HepG2 (cell line): ENCODE results near the gene COL8A2. TPM values are rescaled to one million over a fixed set of nuclear protein-coding genes. Genes with fewer than 3 reads are reported as not detected.

Source experiments
- CBX2 ChIP-seq, 2 experiments: fragments of 200-600 bp in 1 of 2; sonication (generic); formaldehyde crosslinking in 1 of 2; IDR thresholded peaks; 2 replicates each; pipeline versions ENCODE4 v1.7.0 to v1.8.1; 2018 to 2022; ENCODE audit warnings: low read depth in 2 of 2, low read length in 1 of 2, mild to moderate bottlenecking in 1 of 2, missing genetic modification reagents in 1 of 2
- EED ChIP-seq: sonication (generic); formaldehyde crosslinking; IDR thresholded peaks from 2 replicates; pipeline ENCODE4 v1.5.0; 2020; ENCODE audit warnings: mild to moderate bottlenecking, missing genetic modification reagents
- FOXM1 ChIP-seq: sonication (generic); formaldehyde crosslinking; IDR thresholded peaks from 2 replicates; pipeline ENCODE4 v1.5.0; 2020; ENCODE audit warnings: missing genetic modification reagents
- HDAC2 ChIP-seq: sonication (generic); formaldehyde crosslinking; IDR thresholded peaks from 2 replicates; pipeline ENCODE4 v1.4.0; 2020; ENCODE audit warnings: missing genetic modification reagents
- HIVEP1 ChIP-seq: sonication (generic); formaldehyde crosslinking; IDR thresholded peaks from 2 replicates; pipeline ENCODE4 v1.4.0; 2020; ENCODE audit warnings: mild to moderate bottlenecking, missing genetic modification reagents
- HOXA3 ChIP-seq: sonication (generic); formaldehyde crosslinking; IDR thresholded peaks from 2 replicates; pipeline ENCODE4 v1.5.0; 2020; ENCODE audit warnings: missing genetic modification reagents
- JDP2 ChIP-seq: sonication (generic); formaldehyde crosslinking; IDR thresholded peaks from 2 replicates; pipeline ENCODE4 v1.8.1; 2022; ENCODE audit warnings: missing genetic modification reagents, borderline replicate concordance
- KMT2A ChIP-seq: sonication (generic); formaldehyde crosslinking; IDR thresholded peaks from 2 replicates; pipeline ENCODE4 v1.4.0; 2020; ENCODE audit warnings: missing genetic modification reagents
- MNT ChIP-seq: fragments of 450-650 bp; IDR thresholded peaks from 2 replicates; pipeline ENCODE4 v1.6.1; 2016
- MZF1 ChIP-seq: sonication (generic); formaldehyde crosslinking; IDR thresholded peaks from 2 replicates; pipeline ENCODE4 v1.8.1; 2023; ENCODE audit warnings: mild to moderate bottlenecking, missing genetic modification reagents, borderline replicate concordance
- SAP130 ChIP-seq: IDR thresholded peaks from 2 replicates; pipeline ENCODE4 v1.6.1; 2016; ENCODE audit warnings: low read depth
- SP1 ChIP-seq, 2 experiments: fragments of 450-650 bp in 1 of 2; sonication (generic) in 1 of 2; formaldehyde crosslinking in 1 of 2; IDR thresholded peaks; 2 replicates each; pipeline versions ENCODE4 v1.4.0 to v1.6.1; 2016 to 2020; ENCODE audit warnings: missing genetic modification reagents in 1 of 2
- SP140L ChIP-seq: sonication (generic); formaldehyde crosslinking; IDR thresholded peaks from 2 replicates; pipeline ENCODE4 v1.4.0; 2020; ENCODE audit warnings: missing genetic modification reagents, borderline replicate concordance
- TCF7L2 ChIP-seq: IDR thresholded peaks from 2 replicates; pipeline ENCODE4 v1.6.1; 2011; ENCODE audit warnings: mild to moderate bottlenecking, low read depth, low read length, moderate library complexity
- THAP11 ChIP-seq: IDR thresholded peaks from 2 replicates; pipeline ENCODE4 v1.6.1; 2016; ENCODE audit warnings: missing biosample characterization, missing genetic modification reagents
- YEATS2 ChIP-seq: sonication (generic); formaldehyde crosslinking; IDR thresholded peaks from 2 replicates; pipeline ENCODE4 v1.4.0; 2020; ENCODE audit warnings: missing genetic modification reagents, borderline replicate concordance
- ZMAT3 ChIP-seq: sonication (generic); formaldehyde crosslinking; conservative IDR thresholded peaks from 2 replicates; pipeline ENCODE4 v1.7.0; 2021; ENCODE audit warnings: missing genetic modification reagents
- ZNF138 ChIP-seq: sonication (generic); formaldehyde crosslinking; IDR thresholded peaks from 2 replicates; pipeline ENCODE4 v1.5.0; 2020; ENCODE audit warnings: mild to moderate bottlenecking, low read depth, missing genetic modification reagents
- ZNF24 ChIP-seq: fragments of 450-650 bp; IDR thresholded peaks from 2 replicates; pipeline ENCODE4 v1.6.1; 2017; ENCODE audit warnings: antibody characterized with exemption, mild to moderate bottlenecking
- ZNF343 ChIP-seq: sonication (generic); formaldehyde crosslinking; IDR thresholded peaks from 2 replicates; pipeline ENCODE4 v1.4.0; 2020; ENCODE audit warnings: mild to moderate bottlenecking, missing genetic modification reagents
- ZNF430 ChIP-seq: sonication (generic); formaldehyde crosslinking; IDR thresholded peaks from 2 replicates; pipeline ENCODE4 v1.9.0; 2021; ENCODE audit warnings: mild to moderate bottlenecking, missing genetic modification reagents
- ZNF496 ChIP-seq: sonication (generic); formaldehyde crosslinking; IDR thresholded peaks from 2 replicates; pipeline ENCODE4 v1.8.1; 2023; ENCODE audit warnings: mild to moderate bottlenecking, moderate library complexity, missing genetic modification reagents; ENCODE audit not compliant: insufficient replicate concordance
- ZNF549 ChIP-seq: sonication (generic); formaldehyde crosslinking; IDR thresholded peaks from 2 replicates; pipeline ENCODE4 v1.5.0; 2020; ENCODE audit warnings: missing genetic modification reagents
- ZNF552 ChIP-seq: sonication (generic); formaldehyde crosslinking; IDR thresholded peaks from 2 replicates; pipeline ENCODE4 v1.9.0; 2022; ENCODE audit warnings: missing genetic modification reagents, mild to moderate bottlenecking, borderline replicate concordance
- ZNF776 ChIP-seq: sonication (generic); formaldehyde crosslinking; IDR thresholded peaks from 2 replicates; pipeline ENCODE4 v1.4.0; 2020; ENCODE audit warnings: mild to moderate bottlenecking, missing genetic modification reagents
- polyA plus RNA-seq, 8 experiments: library from polyadenylated mRNA; depleted of rRNA in 3 of 8; stranded (reverse) in 7 of 8; unstranded in 1 of 8; fragments of >200 nt; fragmentation: Illumina TruSeq in 4 of 8; extraction: Trizol in 4 of 8; gene quantifications; 2 replicates each; pipeline versions ENCODE4 v1.2.1 to v1.2.3, GENCODE V29; 2011 to 2016; ENCODE audit warnings: low read depth in 4 of 8, missing spikeins in 1 of 8, mixed read lengths in 1 of 8; ENCODE audit not compliant: insufficient read depth in 1 of 8
- total RNA-seq, 5 experiments: library from RNA; depleted of rRNA; stranded (reverse); fragments of >200 nt; fragmentation: Illumina TruSeq; extraction: Trizol; gene quantifications; 2 replicates each; pipeline ENCODE4 v1.2.3, GENCODE V29; 2016; ENCODE audit warnings: low read depth in 1 of 5
- TF ChIP-seq, protein P1 (sequence below): sonication (generic); formaldehyde crosslinking; IDR thresholded peaks from 2 replicates; pipeline ENCODE4 v1.5.1; 2020; ENCODE audit warnings: missing genetic modification reagents, mild to moderate bottlenecking, borderline replicate concordance
- TF ChIP-seq, protein P2 (sequence below): fragments of 450-650 bp; IDR thresholded peaks from 2 replicates; pipeline ENCODE4 v1.6.1; 2017

Gene COL8A2
- total and polyA plus RNA-seq, 2 of the 13 experiments (the other 11 are each of a cell fraction or from before 2014, with no cell fraction given), result 0.13 to 0.24 TPM

- TF ChIP-seq, protein P1, sequence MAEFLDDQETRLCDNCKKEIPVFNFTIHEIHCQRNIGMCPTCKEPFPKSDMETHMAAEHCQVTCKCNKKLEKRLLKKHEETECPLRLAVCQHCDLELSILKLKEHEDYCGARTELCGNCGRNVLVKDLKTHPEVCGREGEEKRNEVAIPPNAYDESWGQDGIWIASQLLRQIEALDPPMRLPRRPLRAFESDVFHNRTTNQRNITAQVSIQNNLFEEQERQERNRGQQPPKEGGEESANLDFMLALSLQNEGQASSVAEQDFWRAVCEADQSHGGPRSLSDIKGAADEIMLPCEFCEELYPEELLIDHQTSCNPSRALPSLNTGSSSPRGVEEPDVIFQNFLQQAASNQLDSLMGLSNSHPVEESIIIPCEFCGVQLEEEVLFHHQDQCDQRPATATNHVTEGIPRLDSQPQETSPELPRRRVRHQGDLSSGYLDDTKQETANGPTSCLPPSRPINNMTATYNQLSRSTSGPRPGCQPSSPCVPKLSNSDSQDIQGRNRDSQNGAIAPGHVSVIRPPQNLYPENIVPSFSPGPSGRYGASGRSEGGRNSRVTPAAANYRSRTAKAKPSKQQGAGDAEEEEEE (CRISPR knock-in tag), result no peak; the same call in 1 of the 2 replicates
- TF ChIP-seq, protein P2, sequence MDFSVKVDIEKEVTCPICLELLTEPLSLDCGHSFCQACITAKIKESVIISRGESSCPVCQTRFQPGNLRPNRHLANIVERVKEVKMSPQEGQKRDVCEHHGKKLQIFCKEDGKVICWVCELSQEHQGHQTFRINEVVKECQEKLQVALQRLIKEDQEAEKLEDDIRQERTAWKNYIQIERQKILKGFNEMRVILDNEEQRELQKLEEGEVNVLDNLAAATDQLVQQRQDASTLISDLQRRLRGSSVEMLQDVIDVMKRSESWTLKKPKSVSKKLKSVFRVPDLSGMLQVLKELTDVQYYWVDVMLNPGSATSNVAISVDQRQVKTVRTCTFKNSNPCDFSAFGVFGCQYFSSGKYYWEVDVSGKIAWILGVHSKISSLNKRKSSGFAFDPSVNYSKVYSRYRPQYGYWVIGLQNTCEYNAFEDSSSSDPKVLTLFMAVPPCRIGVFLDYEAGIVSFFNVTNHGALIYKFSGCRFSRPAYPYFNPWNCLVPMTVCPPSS, result no peak
- peak; percentile 61 for TF ChIP-seq MNT
- no peak for TF ChIP-seq FOXM1 (CRISPR knock-in tag)
- no peak for TF ChIP-seq JDP2 (CRISPR knock-in tag)
- no peak for TF ChIP-seq ZNF138 (CRISPR knock-in tag)
- TF ChIP-seq ZNF24, result no peak
- TF ChIP-seq HIVEP1, result 0 out of 2 replicates have a peak, but pooled peaks have one; percentile 21
- peak; percentile 59; the same call in 1 of the 2 replicates for TF ChIP-seq HDAC2 (CRISPR knock-in tag)
- peak; percentile 99 for TF ChIP-seq THAP11 (CRISPR knock-in tag)
- TF ChIP-seq MZF1 (CRISPR knock-in tag), result no peak
- peak; percentile 59; the same call in 1 of the 2 replicates for TF ChIP-seq ZNF430 (CRISPR knock-in tag)
- TF ChIP-seq ZNF549 (CRISPR knock-in tag), result no peak
- TF ChIP-seq ZNF496 (CRISPR knock-in tag), result no peak
- no peak for TF ChIP-seq EED
- peak; percentile 75; the same call in 1 of the 2 replicates for TF ChIP-seq YEATS2
- peak; percentile 70; the same call in 1 of the 2 replicates for TF ChIP-seq ZNF343
- TF ChIP-seq ZNF552 (CRISPR knock-in tag), result no peak; the same call in 1 of the 2 replicates
- TF ChIP-seq TCF7L2, result no peak
- peak; percentile 81; the same call in 1 of the 2 replicates for TF ChIP-seq HOXA3 (CRISPR knock-in tag)
- peak; percentile 54 for TF ChIP-seq ZMAT3
- peak; percentile 85 for TF ChIP-seq SAP130 (CRISPR knock-in tag)
- TF ChIP-seq CBX2 (IDR thresholded peaks at IDR 0.05; ENCODE audit: low read depth, low read length), result no peak
- no peak for TF ChIP-seq CBX2 (CRISPR knock-in tag; IDR thresholded peaks at IDR 0.05; ENCODE audit: low read depth)
- TF ChIP-seq KMT2A (CRISPR knock-in tag), result no peak; the same call in 1 of the 2 replicates
- peak; percentile 42; the same call in 1 of the 2 replicates for TF ChIP-seq ZNF776 (CRISPR knock-in tag)
- no peak for TF ChIP-seq SP1 (IDR thresholded peaks at IDR 0.05)
- TF ChIP-seq SP1 (CRISPR knock-in tag; IDR thresholded peaks at IDR 0.05), result peak; percentile 90
- TF ChIP-seq SP140L (CRISPR knock-in tag), result no peak
These were observed 24.4 kb upstream of the COL8A2 start, which contains the start of gene TRAPPC3 (continued) for GRCh38 chr1:36149237-36149972.
